GM19324 (cell line): ENCODE results near the gene MRTO4.
"Not testable (repeated sequence)": the region's sequence is repeated elsewhere in the genome, so short reads cannot be mapped to it uniquely, and the experiment has no call there.

Source experiments
- ATAC-seq: cut with Tn5 transposase; IDR thresholded peaks from one replicate; pipeline ENCODE4 v1.9.1; 2021; ENCODE audit warnings: mild to moderate bottlenecking, moderate library complexity; ENCODE audit not compliant: unreplicated experiment, low FRiP score

The MRTO4 gene

DNA sequence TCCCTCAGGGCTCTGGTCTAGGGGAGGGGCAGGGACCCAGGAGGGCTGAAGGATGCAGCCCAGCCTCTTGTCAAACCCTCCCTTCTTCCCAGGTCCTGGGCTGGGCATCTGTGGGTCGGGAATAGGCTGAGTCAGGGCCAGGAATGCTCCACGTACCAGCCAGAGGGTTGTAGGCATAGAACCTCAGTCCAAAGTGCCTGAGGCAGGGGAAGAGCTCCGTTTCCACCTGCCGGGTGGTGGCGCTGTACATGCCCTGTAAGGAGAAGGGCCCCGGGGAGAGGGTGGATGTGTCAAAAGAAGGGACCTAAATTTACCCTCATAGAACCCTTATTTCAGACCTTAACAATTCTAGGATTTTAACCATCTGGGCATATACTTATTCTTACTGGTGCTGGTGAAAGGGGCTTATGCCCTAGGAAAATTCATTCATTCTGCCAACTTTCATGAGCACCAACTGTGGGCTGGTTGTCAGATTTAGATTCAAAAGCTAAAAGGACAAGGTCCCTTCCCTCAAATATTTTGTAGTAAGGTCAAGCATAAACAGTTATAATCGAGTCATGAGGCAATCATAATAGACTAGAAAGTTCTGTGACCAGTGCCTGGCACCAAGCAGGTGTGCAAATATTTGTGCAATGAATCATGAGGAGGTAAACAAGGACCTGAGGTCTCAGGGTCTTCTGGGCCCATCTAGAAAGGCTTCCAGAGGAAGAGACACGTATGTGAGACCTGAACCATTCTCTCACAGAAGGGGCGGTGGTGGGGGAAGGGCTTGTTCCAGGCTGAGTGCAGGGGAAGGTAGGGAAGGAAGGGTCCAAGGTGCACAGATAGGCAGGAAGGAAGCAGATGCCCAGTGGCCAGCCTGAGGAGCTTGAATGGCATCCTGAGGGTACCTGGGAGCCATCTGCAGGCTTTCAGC is 18.1 kb downstream of the MRTO4 start:
- not testable (repeated sequence) for ATAC-seq

DNA sequence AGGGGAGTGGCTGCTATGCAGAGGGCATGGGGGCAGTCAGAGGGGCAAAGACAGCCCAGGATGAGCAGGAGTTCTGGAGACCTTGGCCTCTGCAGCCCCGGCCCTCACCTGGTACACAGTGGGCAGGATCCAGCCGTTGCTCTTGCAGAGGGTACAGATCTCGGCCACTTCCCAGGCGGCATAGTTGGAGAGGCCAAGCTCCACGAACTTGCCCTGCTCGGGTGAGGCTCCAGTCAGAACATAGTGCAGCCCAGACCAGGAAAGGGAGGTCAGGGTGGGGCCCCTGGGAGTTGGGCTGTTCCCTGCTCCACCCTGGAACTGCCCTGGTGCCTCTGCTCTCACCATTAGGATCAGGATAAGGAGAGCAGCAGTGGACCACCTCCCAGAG is 18.7 kb downstream of the MRTO4 start:
- not testable (repeated sequence) for ATAC-seq

DNA sequence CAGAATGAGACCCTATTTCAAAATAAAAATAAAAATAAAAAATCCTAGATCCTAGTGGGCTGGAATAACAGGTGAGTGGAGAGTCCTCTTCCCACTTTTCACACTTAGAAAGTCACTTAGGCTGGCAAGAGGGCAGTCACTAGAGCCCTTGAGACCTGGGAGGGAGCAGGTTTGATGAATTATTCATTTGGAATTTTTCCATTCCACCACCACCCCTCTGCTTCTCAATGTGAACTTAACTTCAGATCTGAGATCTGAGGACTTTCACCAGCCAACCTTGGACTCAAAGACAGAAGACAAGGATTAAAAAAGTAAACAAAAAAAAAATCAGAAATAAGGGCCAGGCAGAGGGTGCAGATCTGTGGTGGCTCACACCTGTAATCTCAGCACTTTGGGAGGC is 20.5 kb downstream of the MRTO4 start:
- ATAC-seq, result no peak

DNA sequence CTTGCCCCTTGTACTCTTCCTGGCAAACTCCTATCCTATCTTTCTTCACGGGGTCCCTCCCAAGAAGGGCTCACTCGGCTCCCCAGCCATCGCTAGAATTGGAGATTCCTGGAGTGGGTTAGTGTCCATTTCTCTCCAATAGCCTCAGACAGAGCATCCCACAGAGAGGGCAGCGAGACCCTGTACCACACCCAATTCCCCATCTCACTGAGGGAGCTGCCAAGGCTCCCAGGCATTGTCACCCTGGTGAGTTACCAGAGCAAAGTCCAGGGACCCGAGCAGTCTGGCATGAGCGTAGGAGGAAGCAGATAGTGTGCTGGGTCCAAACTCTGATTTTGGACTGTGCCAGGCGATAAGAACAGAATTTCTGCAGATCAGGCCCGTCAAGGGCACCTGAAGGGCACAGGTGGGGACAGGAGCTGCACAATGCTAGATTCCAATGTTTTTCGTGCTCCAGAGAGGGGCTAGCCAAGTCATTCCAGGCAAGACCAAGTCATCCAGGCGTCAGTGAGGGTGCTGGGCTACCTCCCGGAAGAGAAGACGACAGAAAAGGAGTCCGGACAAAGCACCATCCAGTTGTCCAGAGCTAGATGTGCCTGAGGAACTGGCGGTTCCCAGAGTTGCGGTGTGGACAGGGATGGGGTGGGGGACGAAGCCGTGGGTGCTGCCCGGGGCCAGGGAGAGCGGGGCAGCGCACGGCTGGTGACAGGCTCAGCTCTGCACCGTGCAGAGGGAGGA is 21.7 kb downstream of the MRTO4 start:
- no peak for ATAC-seq

DNA sequence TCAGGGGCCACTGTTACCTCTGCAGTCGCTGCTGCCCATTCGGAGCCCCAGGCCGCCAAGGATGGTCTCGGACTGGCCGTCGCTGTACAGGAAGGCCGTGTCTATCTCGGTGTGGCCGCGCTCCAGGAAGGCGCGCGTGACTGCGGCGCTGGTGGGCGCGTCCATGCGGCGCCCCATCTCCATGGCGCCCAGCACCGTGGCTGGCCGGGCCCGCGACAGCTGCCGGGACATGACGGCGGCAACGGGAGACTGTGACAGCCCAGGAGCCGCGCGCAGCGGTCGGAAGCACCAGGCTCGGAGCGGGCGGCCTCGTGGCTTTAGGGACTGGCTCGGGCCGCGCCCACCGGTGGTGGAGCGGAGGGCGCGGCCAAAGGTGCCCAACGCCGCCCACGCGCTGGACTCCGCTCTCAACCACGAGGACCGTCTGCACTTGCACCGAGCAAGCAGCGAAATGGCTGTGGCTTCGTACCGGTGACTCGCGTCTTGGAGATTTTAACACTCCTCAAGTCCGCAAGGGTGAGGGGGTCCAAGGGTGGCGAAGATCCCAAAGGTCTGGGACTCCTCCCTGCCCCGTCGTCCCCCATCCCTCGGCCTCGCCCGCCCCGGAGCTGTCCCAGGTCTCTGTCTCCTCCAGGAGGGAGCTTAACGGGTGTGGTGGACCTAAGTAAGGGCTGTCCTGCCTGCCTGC is 22.4 kb downstream of the MRTO4 start:
- not testable (repeated sequence) for ATAC-seq

DNA sequence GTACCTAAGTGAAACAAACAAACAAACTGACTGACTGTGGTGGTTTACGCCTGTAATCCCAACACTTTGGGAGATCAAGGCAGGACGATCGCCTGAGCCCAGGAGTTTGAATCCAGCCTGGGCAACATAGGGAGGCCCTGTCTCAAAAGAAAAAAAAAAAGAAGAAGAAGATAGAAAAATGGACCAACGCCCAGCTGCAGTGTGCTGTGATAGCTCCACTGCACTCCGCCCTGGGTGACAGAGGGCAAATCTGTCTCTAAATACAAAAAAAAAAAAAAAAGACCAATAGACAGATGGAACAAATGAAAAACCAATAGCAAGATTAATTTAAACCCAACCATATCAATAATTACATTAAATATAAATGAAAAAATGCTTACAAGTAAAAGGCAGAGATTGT is 23.0 kb downstream of the MRTO4 start:
- ATAC-seq, result no peak

DNA sequence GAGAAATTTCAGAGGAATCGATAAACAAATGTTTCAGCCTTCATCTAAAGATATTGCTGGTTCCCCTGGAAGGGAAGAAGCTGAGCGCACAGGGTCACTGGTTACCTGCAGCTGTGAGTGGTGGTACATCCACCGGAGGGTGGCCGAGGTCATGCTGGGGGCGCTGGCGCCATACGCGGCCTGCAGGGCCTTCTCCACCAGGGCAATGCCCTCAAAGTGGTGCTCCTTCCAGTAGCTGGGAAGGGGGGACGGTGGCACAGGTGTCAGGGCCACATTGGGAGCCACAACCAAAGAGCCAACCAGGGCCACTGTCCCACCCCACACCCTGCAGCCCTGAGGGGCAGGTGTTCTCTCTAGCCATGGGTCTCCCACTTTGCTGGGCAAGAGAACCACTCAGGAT is 32.3 kb downstream of the MRTO4 start:
- no peak for ATAC-seq

DNA sequence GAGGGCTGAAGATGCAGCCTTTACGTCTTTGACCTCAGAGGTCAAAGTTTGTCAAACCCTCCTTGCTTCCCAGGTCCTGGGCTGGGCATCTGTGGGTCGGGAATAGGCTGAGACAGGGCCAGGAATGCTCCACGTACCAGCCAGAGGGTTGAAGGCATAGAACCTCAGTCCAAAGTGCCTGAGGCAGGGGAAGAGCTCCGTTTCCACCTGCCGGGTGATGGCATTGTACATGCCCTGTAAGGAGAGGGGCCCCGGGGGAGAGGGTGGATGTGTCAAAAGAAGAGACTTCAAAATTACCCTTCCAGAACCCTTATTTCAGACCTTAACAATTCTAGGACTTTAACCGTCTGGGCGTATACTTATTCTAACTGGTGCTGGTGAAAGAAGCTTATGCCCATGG is 33.3 kb downstream of the MRTO4 start:
- ATAC-seq, result no peak

DNA sequence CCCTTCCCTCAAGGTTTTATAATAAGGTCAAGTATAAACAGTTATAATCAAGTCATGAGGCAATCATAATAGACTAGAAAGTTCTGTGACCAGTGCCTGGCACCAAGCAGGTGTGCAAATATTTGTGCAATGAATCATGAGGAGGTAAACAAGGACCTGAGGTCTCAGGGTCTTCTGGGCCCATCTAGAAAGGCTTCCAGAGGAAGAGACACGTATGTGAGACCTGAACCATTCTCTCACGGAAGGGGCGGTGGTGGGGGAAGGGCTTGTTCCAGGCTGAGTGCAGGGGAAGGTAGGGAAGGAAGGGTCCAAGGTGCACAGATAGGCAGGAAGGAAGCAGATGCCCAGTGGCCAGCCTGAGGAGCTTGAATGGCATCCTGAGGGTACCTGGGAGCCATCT is 33.8 kb downstream of the MRTO4 start:
- ATAC-seq, result not testable (repeated sequence)

DNA sequence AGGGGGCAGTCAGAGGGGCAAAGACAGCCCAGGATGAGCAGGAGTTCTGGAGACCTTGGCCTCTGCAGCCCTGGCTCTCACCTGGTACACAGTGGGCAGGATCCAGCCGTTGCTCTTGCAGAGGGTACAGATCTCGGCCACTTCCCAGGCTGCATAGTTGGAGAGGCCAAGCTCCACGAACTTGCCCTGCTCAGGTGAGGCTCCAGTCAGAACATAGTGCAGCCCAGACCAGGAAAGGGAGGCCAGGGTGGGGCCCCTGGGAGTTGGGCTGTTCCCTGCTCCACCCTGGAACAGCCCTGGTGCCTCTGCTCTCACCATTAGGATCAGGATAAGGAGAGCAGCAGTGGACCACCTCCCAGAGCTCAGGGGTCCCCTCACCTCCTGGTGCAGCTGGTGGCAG is 34.2 kb downstream of the MRTO4 start:
- ATAC-seq, result not testable (repeated sequence)

DNA sequence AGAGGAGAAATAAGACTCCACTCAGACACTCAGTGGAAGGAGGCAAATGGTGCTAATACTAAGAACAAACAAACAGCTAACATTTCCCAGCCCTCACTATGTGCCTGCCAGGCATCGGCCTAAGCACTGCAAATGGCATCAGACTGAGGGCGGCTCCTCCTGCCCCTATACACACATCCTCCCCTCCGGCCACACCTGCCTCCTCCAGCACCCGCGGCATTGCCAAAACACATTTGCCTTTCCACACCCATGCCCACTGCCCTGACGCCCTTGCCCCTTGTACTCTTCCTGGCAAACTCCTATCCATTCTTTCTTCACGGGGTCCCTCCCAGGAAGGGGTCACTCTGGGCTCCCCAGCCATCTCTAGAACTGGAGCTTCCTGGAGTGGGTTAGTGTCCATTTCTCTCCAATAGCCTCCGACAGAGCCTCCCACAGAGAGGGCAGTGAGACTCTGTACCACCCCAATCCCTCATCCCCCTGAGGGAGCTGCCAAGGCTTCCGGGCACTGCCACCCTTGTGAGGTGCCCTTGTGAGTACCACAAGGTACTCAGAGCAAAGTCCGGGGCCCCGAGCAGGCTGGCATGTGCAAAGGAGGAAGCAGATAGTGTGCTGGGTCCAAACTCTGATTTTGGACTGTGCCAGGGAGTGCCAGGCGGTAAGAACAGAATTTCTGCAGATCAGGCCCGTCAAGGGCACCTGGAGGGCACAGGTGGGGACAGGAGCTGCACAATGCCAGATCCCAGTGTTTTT is 36.0 kb downstream of the MRTO4 start:
- no peak for ATAC-seq

DNA sequence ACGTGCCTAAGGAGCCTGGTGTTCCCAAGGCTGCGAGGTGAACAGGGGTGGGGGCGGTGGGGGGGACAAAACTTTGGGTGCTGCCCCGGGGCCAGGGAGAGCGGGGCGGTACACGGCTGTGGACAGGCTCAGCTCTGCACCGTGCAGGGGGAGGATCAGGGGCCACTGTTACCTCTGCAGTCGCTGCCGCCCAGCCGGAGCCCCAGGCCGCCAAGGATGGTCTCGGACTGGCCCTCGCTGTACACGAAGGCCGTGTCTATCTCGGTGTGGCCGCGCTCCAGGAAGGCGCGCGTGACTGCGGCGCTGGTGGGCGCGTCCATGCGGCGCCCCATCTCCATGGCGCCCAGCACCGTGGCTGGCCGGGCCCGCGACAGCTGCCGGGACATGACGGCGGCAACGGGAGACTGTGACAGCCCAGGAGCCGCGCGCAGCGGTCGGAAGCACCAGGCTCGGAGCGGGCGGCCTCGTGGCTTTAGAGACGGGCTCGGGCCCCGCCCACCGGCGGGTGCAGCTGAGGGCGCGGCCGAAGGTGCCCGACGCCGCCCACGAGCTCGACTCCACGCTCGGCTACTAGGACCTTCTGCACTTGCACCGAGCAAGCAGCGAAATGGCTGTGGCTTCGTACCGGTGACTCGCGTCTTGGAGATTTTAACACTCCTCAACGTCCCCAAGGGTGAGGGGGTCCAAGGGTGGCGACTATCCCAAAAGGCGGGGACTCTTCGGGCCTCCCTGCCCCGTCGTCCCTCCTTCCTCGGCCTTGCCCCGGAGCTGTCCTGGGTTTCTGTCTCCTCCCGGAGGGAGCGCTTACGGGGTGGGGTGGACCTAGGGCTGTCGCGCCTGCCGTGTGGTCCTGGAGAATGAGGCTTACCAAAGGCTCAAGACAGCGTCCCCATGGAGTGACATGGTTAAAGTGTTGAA is 37.0 kb downstream of the MRTO4 start, which contains the start of gene AKR7A3:
Gene AKR7A3 (minus strand): TSS at position 447 of the 918 bp plus-strand sequence. CDS start 61 bp downstream, at position 386.
- not testable (repeated sequence) for ATAC-seq

DNA sequence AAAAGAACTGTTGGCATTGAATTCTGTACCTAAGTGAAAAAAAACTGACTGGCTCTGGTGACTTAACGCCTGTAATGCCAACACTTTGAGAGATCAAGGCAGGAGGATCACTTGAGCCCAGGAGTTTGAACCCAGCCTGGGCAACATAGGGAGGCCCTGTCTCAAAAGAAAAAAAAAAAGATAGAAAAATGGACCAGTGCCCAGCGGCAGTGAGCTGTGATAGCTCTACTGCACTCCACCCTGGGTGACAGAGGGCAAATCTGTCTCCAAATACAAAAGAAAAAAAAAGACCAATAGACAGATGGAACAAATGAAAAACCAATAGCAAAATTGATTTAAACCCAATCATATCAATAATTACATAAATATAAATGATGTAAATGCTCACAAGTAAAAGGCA is 37.6 kb downstream of the MRTO4 start:
- no peak for ATAC-seq

DNA sequence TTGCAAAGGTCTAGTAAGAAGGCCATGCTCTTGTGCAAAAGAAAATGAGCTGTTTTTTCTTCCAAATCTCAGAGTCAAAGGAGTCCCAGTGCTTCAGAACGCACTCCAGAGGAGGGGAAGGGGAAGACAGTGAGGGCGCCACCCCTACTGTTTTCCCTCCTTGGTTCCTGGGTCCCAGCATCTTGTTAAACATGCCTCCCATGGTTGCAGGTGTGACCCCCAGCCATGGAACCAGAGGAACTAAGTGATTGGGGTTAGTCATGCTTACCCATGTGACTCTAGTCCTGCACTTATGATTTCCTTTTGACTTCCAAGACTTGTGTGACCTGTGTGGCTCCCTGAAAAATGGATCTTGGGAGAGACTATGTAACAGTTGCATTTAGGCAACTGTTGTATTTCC is 43.0 kb downstream of the MRTO4 start:
- ATAC-seq, result no peak

DNA sequence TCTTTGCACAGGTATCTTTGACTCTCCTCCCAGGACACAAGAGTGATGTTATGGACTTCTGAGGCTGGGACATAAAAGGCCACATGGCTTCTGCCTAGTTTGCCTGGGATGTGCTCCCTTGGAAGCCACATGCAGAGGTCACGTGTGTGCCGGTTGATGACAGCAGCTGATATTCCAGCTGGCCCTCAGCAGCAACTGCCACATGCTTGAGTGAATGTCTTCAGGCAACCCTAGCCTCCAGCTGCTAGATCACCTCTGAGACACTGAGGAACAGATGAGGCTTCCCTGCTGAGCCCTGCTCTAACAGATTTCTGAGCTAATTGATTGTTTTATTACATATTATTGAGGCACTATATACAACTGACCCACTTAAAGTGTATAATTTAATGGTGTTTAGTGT is 48.6 kb downstream of the MRTO4 start:
- ATAC-seq, result no peak

DNA sequence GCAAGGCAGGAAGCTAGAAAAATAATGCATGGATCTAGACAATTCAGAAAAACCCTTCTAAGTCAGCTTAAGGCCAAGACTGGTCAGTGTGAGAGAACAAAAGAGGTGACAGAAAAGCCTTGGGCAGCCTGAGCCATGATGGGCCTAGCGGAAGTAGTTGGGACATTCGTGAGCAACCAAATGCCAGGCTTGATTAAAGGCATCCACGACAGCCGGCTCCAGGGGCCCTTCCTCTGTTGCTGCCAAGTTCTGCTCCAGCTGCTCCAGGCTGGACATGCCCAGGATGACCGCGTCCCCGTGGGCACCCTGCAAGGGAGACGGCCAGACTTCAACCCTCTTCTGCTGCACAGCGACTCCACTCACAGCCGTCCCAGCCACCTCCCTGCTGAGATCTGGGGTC is 52.5 kb downstream of the MRTO4 start:
- ATAC-seq, result not testable (repeated sequence)

DNA sequence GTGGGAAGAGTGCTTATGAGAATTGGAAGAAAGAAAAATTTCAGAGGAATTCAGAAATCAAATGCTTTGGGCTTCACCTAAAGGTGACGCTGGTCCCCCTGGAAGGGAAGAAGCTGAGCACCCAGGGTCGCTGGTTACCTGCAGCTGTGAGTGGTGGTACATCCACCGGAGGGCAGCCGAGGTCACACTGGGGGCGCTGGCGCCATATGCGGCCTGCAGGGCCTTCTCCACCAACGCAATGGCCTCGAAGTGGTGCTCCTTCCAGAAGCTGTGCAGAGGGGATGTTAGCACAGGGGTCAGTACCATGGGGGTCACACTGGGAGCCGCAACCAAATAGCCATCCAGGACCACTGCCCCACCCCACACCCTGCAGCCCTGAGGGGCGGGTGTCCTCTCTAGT is 54.3 kb downstream of the MRTO4 start:
- ATAC-seq, result no peak

DNA sequence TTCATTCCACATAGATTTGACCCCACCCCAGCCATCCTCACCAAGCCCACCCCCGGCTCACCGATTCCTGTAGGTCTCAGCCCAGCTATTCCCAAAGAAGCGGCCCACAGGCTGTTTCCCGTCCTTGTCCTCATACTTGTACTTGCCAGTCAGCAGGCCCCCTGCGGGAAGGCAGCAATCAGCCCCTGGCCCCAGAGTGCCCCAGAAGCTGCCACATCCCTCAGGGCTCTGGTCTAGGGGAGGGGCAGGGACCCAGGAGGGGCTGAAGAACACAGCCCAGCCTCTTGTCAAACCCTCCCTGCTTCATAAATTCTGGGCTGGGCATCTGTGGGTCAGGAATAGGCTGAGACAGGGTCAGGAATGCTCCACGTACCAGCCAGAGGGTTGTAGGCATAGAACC is 55.3 kb downstream of the MRTO4 start:
- ATAC-seq, result no peak

DNA sequence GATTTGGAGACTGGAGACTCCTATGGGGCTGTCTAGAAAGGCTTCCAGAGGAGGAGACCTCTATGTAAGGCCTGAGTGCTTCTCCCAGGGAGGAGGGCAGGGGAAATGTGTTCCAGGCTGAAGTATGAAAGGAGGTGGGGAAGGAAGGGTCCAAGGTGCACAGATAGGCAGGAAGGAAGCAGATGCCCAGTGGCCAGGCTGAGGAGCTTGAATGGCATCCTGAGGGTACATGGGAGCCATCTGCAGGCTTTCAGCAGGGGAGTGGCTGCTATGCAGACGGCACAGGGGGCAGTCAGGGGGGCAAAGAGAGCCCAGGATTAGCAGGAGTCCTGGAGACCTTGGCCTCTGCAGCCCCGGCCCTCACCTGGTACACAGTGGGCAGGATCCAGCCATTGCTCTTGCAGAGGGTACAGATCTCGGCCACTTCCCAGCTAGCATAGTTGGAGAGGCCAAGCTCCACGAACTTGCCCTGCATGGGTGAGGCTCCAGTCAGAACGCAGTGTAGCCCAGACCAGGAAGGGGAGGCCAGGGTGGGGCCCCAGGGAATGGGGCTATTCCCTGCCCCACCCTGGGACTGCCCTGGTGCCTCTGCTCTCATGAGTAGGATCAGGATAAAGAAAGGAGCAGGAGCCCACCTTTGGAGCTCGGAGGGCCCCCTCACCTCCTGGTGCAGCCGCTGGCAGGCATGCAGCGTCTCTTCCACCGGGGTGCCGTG is 56.3 kb downstream of the MRTO4 start:
- no peak for ATAC-seq
